Erythroblast (primary cell): ENCODE measurements around the gene EGFR.

Experiments
- GATA1 ChIP-seq: IDR thresholded peaks from 2 replicates; pipeline ENCODE4 v1.6.1; 2011; ENCODE audit warnings: low read depth, mild to moderate bottlenecking, control low read depth, low read length, moderate library complexity
- POLR2A ChIP-seq: IDR thresholded peaks from 2 replicates; pipeline ENCODE4 v1.6.1; 2011; ENCODE audit warnings: mild to moderate bottlenecking, low read length

- TF ChIP-seq POLR2A (no peak), GATA1 (no peak)
Observed at GRCh38 chr7:55192723-55193122, 173.9 kb downstream of the EGFR start.
